GM18861 (cell line): ENCODE data around the gene PRR22.

Experiments used
- ATAC-seq: cut with Tn5 transposase; IDR thresholded peaks from one replicate; pipeline ENCODE4 v1.9.1; 2021; ENCODE audit not compliant: unreplicated experiment

The PRR22 gene

DNA sequence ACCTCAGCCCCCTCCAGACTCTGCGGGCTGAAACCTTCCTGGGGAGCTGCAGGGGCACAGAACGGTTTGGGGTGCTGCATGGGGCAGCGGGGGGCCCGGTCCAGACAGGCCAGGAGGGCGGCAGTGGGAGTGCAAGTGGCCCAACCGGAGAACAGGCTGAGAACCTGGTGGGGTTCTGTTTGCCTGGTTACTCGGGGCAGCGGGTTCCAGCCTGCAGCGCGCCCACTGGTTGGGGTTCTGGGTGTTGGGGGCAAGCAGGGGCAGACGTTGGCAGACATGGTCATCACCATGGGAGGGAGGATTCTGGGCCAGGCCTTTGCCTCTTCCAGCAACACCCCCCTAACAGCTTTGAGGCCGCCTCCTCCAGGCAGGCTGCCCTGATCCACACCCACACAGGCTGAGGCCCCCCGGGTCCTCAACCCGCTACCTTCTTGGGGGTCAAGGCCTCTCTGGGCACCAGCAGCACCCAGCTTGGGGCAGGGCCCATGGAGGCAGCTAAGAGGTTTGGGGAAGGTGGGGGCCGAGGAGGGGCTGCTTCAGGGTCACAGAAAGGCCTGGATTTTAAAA lies at the start of gene PRR22:
Gene PRR22 (minus strand): TSS at position 166 of the 567 bp plus-strand sequence. CDS start 86 bp downstream, at position 80.
- ATAC-seq: no peak

DNA sequence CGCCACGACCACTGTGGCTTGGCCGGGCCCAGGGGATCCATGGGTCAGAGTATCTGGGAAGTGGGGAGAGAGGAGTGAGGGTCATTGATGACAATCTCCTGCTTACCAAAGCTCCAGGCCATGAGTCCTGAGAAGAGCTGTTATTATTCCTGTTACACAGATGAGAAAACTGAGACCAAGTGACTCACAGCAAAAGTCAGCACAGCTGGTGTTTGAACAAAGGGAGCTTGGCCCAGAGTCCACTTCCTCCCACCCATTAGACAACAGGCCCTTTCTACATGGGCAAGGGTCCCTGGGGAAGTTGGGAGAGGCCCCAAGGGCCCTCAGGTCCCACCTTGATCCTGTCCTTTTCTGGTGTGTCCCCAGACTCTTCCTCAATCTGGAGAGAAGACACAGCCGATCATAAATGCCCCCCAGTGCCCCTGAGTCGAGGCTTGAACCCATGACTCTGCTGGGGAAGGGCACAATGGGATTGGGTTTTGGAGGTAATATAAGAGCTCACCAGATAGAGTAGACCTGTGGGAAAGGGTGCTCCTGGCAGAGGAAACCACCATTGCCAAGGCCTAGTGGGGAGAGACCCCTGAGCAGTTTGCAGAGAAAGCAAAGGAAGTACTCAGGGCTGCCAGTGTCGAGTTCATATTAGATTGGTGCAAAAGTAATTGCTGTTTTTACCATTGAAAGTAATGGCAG lies 48.1 kb upstream of the PRR22 start:
- no peak for ATAC-seq

DNA sequence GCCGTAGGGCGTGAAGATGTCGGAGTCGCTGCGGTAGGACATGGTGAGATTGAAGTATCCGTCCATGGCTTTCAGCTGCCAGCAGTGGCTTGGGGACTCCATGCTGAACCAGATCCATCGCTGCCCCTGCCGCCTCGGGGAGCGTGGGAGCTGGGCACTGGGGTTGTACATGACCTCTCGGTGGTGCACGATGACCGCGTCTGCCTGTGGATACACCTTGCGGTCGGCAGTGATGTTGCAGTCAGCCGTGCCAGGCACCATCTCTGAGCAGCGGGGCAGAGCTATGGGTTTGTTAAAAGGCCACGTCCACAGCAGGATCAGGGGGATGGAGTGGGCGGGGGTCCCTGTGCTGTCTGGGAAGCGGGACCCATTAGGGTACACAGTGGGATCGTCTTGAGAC lies 47.5 kb upstream of the PRR22 start:
- no peak for ATAC-seq

DNA sequence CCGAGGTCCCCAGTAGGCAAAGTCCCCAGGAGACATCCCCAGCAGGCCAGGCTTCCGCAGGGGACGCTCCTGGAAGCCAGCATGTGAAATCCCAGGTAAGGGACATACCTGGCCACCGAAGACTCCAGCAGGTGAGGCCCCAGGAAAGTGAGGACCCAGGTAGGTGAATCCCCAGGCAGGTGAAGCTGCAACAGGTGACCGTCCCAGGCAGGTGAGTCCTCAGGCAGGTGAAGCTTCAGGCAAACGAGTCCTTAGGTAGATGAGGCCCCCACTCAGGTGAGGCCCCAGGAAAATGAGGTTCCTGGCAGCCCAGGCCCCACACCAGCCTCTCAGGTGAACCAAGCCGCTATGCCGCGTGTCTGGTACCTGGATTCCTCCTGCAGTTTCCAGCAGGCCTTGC lies 46.6 kb upstream of the PRR22 start:
- ATAC-seq: no peak

DNA sequence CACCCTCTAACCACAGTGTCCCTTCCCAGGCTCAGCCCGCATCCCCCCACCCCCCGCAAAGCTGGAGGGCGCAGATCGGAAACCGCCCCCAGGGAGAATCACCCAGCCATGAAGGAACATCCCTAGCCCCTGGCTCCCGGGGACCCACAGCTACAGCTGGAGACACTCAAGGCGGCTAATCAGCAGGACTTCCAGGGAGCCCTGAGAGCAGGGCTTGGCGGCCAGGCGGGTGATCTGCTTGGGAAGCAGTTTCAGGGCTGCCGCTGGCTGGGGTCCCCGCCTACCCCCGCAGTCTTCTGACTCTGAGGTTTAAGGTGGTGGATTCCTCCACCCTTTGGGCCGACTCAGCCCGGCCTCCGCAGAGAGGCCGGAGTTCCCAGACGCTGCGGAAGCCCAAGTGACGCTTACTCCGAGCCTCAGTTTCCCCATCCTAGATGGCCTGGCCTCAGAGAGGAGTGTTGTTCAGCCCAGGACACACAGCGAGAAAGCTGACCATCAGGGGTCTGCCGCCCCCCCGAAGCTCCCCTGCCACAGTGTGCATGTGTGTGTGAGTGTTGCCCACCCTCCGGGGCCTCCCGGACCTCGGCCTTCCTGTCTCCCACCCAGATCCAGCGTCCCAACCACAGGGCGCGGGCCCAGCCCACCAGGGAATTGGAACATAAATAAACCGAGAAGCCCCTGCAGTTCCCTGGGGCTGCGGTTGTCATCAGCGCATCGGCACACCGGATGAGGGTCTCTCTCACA lies 45.2 kb upstream of the PRR22 start:
- no peak for ATAC-seq

DNA sequence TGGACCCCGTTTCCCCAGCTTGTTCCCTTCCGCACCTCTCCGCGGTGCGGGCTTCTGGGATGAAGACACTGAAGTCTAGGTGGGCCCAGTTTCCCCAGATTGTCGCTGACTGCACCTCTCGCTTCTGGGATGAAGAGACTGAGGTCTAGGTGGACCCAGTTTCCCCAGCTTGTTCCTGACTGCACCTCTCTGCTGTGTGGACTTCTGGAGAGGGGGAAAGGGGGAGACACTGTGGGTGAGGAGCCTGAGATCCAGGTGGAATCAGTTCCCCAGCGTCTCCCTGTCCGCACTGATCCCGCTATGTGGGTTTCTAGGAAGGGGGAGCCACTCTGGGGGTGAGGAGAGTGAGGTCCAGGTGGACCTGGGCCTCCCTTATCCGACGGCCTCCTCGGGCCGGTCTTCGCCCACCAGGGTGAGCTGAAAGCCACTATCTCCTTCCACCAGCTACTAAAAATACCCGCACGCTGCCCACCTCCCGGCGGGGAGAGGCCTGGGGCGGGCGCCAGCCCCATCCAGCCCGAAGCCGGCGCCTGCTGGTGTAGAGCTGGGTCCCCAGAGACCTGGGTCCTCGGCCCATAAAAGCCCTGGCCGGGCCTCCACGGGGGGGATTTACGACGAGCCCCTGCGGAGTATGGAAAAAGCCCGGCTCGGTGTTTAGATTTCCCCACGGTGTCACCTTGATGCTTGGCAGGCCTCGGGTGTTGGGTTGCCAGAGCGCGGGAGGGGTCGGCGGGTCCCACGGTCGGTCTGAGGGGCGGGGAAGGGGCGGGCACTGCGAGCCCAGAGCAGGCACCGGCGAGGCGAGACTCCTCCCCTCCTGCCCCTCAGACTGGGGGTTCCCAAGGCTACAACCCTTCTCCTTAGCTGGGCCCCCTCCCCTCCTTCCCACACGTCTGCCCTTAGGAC lies 44.4 kb upstream of the PRR22 start:
- no peak for ATAC-seq

DNA sequence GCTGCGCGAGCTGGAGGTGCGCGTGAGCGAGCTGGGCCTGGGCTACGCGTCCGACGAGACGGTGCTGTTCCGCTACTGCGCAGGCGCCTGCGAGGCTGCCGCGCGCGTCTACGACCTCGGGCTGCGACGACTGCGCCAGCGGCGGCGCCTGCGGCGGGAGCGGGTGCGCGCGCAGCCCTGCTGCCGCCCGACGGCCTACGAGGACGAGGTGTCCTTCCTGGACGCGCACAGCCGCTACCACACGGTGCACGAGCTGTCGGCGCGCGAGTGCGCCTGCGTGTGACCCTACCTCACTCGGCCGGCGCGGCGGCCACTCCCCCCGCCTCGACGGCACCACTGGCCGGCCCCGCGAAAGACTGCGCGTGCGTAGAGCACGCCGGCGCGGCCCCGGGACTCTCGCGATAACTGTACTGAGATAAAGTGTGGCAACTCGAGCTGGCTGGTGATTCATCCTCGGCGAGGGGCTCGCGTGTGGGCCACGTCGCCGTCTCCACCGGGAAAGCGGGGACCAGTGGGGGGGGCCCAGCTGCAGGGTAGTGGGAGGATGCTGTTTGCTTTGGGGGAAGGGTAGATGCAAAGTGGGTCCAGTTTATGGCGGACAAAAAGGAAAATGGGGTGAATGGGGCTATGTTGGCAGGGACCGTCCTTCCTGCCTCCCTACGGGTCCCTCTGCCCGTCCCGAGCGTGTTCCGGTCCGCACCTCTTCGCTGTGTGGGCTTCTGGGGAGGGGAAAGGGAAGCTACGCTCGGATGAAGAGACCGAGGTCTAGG lies 43.5 kb upstream of the PRR22 start:
- ATAC-seq: peak; percentile 79

DNA sequence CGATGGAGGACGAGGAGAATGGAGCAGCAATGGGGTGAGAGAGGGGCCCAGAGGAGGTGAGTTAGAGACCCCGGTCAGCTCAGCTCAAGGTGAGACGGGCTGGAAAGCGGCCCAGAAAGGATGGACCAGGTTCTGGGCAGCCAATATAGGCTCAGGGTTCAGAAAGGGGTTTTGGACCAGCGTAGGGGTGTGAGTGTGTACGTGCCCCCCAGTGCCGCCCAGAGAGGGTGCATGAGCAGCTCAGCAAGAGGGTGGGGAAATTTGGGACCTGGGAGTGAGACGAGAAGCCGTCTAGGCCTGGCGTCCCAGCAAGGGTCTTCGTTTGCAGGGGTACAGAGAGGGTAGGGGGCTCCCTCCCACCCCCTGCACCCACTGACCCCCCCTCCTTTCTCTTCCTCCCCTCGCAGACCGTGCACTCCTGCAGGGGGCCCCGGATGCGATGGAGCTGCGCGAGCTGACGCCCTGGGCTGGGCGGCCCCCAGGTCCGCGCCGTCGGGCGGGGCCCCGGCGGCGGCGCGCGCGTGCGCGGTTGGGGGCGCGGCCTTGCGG lies 42.9 kb upstream of the PRR22 start:
- ATAC-seq: no peak

DNA sequence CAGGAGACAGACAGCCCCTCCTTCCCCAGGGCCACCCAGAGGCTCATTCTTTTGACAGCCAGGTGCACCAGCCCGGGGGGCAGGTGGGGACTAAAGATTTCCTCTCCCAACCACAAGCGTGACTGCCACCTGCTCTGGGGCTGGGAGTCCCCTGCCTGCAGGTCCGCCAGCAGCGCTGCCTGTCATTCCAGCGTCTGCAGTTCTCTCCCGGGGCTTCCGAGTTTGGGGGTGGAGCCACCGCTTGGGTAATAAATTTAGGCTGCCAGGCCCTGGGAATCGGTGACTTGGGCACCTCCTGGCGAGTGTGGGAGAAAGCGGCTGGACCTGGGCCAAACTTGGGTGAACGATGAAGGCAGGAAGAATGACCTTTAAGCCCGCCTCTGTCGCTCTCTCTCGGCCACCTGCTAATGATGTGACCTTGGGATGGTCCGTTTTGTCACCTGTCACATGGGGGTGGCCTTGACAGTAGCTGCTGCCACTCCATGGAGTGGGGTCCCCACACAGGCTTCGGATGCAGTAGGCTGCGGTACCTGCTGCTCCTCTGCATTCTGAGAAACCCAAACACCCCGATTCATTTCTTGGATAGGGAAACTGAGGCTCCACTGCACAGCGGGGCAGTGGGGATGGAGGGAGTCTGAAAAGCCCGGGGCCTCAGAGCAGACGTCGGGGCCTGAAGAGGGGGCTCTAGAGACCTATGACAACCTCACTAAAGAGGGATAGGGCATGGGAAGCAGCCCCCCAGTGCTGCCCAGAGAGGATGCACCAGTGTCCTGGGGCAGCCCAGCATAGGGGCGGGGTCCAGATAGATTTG lies 42.2 kb upstream of the PRR22 start:
- ATAC-seq: no peak

DNA sequence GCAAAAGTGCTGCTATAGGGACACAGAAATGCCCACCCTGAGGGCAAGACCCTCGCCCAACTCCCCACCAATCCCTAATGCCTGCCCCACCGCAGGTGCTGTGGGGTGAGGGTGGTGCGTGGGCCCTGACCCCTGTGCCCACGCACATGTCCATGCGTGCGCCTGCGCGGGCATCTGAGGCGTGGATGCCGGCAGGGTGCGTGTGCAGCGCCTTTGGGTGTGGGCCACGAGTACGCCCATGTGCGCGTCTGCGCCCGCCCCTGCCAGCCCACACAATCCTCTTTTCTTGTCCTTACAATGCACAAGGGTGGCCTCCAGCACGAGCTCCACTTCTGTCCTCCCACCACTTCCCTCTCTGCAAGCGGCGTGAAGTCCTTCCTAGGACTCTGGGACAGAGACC lies 40.6 kb upstream of the PRR22 start:
- no peak for ATAC-seq

DNA sequence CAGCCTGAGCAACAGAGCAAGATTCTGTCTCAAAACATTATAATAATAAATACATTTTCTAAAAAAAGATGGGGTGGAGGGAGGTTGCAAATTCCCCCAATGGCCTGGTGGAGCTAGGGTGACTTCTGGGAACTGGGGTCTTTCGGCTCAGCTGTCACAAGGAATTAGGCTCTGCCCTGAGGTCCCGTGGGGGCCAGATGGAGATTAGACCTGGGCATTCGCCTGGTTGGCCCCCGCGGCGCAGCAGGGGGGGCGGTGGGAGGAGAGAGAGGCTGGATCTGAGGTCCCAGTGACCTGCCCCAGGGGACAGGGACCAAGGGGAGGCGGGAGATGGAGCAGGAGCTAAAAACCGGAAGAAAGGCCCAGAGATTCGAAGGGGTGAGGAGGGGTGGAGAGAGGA lies 40.2 kb upstream of the PRR22 start:
- no peak for ATAC-seq

DNA sequence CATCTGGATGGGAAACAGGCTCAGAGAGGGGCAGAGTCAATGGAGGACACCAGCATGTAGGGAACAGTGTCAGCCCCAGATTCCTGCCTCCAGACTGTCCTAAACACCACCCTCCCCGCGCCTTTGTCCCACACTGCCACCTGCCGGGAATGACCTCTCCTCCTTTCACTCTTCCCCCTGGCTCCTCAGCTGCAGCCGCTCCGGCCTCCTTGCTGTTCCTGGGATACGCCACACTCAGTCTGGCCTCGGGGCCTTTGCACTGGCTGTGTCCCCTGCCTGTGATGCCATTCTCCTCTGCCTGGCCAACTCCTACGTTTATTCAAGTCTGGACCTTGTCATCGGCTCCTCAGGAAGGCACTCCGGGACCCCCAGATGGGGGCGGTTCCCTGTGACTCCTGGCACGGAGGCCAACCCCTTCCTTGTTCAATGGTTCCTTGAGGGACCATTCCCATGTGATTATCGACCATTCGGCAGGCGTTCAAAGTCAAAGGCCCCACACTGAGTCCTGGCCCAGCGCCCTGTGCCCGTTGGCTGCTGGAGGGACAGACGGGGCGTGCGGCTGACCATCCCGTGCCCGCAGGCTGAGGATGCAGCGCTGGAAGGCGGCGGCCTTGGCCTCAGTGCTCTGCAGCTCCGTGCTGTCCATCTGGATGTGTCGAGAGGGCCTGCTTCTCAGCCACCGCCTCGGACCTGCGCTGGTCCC lies 39.2 kb upstream of the PRR22 start:
- ATAC-seq: no peak

DNA sequence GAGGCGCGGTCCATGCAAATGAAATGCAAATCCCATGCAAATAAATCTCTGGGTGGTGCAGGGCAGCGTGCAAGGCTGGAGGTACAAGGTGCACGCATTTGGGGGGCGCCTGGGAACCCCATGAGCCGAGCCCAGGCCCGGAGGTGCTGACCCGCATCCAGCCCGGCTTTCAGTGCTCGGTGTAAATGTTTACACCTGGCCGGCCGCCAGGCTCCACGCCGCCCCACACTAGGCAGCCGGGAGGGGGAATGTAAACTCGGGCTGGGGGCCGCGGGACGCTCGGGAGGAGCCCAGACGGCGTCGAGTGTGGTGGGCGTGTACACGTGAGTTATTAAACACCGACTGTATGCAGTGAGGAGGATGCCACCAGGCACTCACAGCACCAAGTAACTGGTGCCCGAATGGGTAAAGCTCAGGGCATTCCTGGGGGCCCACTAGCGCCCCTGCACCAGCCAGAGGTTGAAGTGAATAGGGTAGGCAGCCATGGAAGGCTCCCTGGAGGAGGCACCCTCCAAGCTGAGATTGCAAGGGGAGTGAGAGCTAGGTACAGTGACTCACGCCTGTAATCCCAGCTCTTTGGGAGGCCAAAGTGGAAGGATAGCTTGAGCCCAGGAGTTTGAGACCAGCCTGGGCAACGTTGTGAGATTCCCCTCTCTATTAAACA lies 37.8 kb upstream of the PRR22 start:
- no peak for ATAC-seq

DNA sequence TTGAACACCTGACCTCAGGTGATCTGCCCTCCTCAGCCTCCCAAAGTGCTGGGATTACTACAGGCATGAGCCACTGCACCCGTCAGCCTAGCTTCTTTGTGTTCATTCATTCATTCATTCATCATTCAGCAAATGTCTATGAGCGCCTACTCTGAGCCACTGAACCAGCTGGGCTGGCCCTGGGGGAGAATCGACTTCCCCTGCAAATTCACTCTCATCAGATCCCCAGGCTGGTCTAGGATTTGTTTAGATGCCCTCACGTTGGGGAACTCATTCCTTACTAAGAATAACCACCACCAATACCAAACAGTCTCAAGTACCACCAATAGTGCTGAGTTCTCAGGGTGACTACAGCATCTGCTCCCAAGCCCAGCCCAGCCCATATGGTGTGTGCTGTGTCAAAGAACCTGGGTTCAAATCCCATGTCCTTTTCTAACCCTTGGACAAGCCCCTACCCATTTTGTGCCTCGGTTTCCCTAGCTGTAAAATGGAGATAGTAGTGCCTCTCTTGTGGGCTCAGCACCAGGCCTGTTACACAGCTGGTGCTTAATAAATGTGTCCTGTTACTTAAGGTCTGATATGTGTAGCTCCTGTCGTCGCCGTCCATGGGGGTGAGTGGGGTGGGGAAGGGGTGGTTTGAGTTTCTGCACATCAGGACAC lies 37.1 kb upstream of the PRR22 start:
- no peak for ATAC-seq

DNA sequence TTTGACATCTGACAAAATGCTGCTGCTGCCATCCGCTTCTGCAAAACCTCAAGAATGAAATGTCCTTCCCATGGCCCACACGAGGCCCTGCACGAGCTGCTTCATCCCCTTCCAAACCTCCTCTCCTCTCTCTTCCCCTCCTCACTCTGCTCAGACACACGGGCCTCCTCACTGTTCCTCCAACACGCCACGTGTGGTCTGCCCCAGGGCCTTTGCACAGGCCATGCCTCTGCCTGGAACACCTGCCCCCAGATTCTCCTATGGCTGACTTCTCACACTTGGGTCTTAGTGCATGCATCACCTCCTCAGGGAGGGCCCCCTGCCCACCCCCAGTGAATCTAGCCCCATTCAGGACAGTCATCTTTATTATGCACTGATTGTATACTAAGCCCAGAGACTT lies 36.2 kb upstream of the PRR22 start:
- no peak for ATAC-seq

DNA sequence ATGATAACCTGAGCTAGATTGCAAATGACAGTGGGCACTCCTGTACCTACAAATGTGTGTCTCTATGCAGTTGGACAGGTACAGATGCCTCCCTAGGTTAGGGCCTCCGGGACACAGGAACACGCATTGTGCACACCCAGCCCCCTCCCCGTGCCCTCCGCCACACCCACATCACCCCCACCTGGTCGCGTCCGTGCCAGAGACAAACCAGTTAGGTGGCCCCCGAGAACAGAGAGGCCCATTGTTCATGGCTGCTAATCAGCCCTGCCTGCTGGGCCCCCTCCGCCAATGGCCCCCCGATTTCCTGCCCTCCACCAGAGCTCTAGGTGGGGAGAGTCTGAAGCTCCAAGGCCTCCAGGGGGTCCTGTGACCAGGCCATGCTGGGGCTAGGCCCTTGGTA lies 34.0 kb upstream of the PRR22 start:
- no peak for ATAC-seq

DNA sequence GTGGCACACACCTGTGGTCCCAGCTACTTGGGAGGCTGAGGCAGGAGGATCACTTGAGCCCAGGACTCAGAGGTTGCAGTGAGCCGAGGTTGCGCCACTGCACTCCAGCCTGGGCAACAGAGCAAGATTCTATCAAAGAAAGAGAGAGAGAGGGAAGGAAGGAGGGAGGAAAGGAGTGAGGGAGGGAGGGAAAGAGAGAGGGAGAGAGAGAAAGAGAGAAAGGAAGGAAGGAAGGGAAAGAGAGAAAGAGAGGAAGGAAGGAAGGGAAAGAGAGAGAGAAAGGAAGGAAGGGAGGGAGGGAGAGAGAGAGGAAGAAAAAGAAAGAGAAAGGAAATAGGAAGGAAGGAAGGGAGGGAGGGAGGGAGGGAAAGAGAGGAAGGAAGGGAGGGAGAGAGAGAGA lies 32.7 kb upstream of the PRR22 start:
- no peak for ATAC-seq

DNA sequence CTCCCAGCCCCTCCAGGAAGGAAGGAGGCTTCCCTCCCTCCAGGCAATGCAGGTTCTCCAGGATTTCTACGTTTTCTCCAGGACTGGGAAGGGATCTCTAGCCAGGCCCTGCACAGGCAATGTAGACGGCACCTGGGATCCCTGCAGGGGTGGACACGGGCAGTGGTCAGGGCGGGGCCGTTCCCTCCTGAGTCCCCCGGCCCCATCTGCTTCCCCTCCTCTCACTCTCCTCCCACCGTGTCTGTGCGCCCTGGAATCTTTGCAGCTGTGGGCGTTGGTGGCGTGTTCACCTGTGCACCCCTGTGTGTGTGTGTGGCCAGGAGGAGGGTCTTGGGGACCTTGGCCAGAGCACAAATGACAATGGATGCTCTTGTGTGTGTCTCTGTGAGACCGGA lies 30.3 kb upstream of the PRR22 start:
- no peak for ATAC-seq
